ENCODE results near the gene UBE2D2. TPM values are rescaled to one million over a fixed set of nuclear protein-coding genes. Genes with fewer than 3 reads are reported as not detected.
"Not testable (repeated sequence)": the region's sequence is repeated elsewhere in the genome, so short reads cannot be mapped to it uniquely, and the experiment has no call there.

Gene UBE2D2
- total RNA-seq, 6 experiments from 2014 or later, result 38.3 to 68.3 (median 53.1) TPM

DNA sequence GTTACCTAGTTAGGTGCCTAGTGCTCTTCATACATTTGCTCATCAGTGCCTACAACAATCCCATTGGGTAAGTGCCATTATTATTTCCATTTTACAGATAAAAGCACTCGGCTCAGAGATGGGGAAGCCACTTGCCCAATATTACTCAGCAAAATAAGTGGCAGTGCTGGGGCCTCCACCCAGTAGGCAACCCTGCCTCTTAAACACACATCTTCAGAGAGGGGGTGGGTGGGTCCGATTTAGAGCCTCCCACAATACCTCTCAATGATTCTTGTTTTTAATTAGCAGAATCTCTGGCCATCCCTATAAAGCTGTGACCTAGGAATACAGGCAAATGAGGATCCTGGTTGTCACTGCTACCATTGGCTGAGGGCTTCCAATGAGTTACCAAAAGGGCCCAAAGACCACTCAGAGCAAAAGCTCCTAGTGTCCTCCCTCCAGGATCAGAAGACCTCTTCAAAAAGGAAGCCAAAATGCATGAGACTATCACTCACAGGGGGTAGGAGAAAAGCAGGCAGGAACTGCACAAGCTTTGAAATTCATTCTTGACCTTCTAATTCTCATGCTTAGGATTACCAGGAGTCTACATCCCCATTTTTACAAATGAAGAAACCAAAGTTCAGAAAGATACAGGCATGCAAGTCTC is 36.1 kb upstream of the UBE2D2 start:
- intact Hi-C loops (cut with DNase I), result no loop called here
- Histone ChIP-seq H3K27me3 (no peaks in the 10 kb centered on the region), H3K4me1 (no peaks in the 10 kb centered on the region), H3K36me3 (no peaks in the 10 kb centered on the region), H3K4me3 (no peak overlapping the region), H3K27ac (no peak overlapping the region), H3K9me3 (no peaks in the 10 kb centered on the region)
- TF ChIP-seq POLR2A (IDR thresholded peaks at IDR 0.05), result no peak
- TF ChIP-seq, protein P1, sequence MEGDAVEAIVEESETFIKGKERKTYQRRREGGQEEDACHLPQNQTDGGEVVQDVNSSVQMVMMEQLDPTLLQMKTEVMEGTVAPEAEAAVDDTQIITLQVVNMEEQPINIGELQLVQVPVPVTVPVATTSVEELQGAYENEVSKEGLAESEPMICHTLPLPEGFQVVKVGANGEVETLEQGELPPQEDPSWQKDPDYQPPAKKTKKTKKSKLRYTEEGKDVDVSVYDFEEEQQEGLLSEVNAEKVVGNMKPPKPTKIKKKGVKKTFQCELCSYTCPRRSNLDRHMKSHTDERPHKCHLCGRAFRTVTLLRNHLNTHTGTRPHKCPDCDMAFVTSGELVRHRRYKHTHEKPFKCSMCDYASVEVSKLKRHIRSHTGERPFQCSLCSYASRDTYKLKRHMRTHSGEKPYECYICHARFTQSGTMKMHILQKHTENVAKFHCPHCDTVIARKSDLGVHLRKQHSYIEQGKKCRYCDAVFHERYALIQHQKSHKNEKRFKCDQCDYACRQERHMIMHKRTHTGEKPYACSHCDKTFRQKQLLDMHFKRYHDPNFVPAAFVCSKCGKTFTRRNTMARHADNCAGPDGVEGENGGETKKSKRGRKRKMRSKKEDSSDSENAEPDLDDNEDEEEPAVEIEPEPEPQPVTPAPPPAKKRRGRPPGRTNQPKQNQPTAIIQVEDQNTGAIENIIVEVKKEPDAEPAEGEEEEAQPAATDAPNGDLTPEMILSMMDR (IDR thresholded peaks at IDR 0.05), result no peak
- WGBS (ENCODE audit: insufficient coverage, low coverage, low lambda C conversion rate, missing lambda C conversion rate), result 38% methylated on average over 2 of the region's 2 CpGs
- DNase-seq, result no peak
- ATAC-seq, result no peak

DNA sequence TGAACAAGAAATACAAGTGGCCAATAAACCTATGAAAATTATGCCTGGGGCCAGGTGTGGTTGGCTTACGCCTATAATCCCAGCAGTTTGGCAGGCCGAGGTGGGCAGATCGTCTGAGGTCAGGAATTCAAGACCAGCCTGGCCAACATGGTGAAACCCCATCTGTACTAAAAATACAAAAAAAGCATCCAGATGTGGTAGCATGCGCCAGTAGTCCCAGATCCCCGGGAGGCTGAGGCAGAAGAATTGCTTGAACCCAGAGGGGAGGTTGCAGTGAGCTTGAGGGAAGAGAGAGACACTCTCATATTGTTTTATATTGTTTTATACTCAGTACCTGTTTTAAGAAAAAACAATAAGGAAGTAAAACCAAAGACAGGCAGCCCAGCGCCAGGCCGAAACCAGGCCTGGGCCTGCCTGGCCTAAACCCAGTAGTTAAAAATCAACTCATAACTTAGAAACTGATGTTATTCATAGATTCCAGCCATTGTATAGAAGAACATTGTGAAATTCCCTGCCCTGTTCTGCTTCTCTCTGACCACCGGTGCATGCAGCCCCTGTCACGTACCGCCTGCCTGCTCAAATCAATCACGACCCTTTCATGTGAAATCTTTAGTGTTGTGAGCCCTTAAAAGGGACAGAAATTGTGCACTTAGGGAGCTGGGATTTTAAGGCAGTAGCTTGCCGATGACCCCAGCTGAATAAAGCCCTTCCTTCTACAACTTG is 35.4 kb upstream of the UBE2D2 start:
- H3K9me3 ChIP-seq; ATAC-seq; H3K27ac ChIP-seq; intact Hi-C loops (cut with DNase I); H3K36me3 ChIP-seq; H3K27me3 ChIP-seq; DNase-seq; H3K4me3 ChIP-seq; H3K4me1 ChIP-seq: not testable (repeated sequence)
- WGBS (ENCODE audit: insufficient coverage, low coverage, low lambda C conversion rate, missing lambda C conversion rate), result 82% methylated on average over 10 of the region's 12 CpGs

DNA sequence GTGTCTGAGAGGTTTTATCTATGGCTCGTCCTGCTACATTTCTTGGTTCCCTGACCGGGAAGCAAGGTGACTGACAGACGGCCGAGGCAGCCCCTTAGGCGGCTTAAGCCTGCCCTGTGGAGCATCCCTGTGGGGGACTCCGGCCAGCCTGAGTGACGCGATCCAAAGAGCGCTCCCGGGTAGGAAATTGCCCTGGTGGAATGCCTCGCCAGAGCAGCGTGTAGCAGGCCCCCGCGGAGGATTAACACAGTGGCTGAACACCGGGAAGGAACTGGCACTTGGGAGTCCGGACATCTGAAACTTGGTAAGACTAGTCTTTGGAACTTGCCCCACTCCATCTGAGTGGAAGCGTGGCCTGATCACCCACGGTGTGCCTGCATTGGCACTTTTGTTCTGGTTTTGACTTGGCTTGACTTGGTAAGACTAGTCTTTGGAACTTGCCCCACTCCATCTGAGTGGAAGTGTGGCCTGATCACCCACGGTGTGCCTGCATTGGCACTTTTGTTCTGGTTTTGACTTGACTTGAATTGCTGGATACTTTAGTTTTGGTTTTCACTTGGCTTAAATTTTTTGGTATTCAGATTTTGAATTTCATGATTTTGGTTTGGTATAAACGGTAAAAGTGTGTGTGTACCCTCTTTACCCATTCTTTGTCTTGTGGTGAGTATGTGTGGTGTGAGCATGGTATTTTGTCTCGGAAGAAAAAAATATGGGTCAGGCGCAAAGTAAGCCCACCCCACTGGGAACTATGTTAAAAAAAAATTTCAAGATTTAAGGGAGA is 34.6 kb upstream of the UBE2D2 start:
- DNase-seq; H3K4me1 ChIP-seq; H3K4me3 ChIP-seq; H3K27ac ChIP-seq; ATAC-seq; H3K36me3 ChIP-seq; intact Hi-C loops (cut with DNase I); H3K27me3 ChIP-seq; H3K9me3 ChIP-seq: not testable (repeated sequence)
- 93% methylated on average over 6 of the region's 22 CpGs for WGBS (ENCODE audit: insufficient coverage, low coverage, low lambda C conversion rate, missing lambda C conversion rate)

DNA sequence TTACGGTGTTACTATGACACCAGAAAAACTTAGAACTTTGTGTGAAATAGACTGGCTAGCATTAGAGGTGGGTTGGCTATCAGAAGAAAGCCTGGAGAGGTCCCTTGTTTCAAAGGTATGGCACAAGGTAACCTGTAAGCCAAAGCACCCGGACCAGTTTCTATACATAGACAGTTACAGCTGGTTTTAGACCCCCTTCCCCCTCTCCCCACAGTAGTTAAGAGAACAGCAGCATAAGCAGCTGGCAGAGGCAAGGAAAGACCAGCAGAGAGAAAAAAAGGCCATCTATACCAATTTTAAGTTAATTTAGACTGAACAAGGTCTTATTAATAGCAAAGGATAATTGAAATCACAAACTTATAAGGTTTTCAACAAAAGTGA is 34.1 kb upstream of the UBE2D2 start:
- H3K27ac ChIP-seq; DNase-seq; intact Hi-C loops (cut with DNase I); H3K4me1 ChIP-seq; H3K36me3 ChIP-seq; H3K27me3 ChIP-seq; ATAC-seq; H3K9me3 ChIP-seq; H3K4me3 ChIP-seq: not testable (repeated sequence)
- 88% methylated on average over 2 of the region's 2 CpGs for WGBS (ENCODE audit: insufficient coverage, low coverage, low lambda C conversion rate, missing lambda C conversion rate)

DNA sequence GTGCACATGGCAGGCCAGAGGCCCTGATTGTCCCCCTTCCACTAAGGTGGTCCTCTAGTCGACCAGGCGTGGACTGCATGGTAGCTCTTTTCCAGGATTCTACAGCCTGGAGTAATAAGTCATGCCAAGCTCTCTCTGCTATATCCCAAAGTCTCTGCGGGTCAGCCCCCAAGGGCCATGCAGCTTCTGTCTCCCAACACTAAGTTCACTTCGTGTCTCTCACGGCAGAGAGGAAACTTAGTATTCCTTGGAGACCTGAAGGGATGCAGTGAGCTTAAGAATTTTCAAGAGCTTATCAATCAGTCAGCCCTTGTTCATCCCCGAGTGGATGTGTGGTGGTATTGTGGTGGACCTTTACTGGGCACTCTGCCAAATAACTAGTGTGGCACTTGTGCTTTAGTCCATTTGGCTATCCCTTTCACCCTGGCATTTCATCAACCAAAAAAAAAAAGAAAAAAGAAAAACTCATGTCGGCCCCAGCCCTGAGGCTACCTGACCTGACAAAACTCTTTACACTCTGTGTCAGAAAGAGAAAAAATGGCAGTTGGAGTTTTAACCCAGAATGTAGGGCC is 33.2 kb upstream of the UBE2D2 start:
- H3K9me3 ChIP-seq; intact Hi-C loops (cut with DNase I); H3K4me3 ChIP-seq; H3K4me1 ChIP-seq; ATAC-seq; H3K27me3 ChIP-seq; DNase-seq; H3K27ac ChIP-seq; H3K36me3 ChIP-seq: not testable (repeated sequence)
- 61% methylated on average over 5 of the region's 7 CpGs for WGBS (ENCODE audit: insufficient coverage, low coverage, low lambda C conversion rate, missing lambda C conversion rate)

DNA sequence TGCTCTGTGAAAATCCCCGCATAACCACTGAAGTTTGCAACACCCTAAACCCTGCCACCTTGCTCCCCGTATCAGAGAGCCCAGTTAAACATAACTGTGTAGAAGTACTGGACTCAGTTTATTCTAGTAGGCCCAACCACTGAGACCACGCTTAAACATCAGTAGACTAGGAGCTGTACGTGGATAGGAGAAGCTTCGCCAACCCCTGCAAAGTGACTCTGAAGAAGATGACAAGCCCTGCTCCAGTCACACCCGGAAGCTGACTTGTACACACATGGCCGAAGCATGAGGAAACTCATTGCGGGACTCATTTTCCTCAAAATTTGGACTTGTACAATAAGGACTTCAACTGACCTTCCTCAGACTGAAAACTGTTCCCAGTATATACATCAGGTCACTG is 32.4 kb upstream of the UBE2D2 start:
- H3K9me3 ChIP-seq; ATAC-seq; DNase-seq; H3K36me3 ChIP-seq; intact Hi-C loops (cut with DNase I); H3K4me3 ChIP-seq; H3K27ac ChIP-seq; H3K27me3 ChIP-seq; H3K4me1 ChIP-seq: not testable (repeated sequence)
- 91% methylated on average over 7 of the region's 8 CpGs for WGBS (ENCODE audit: insufficient coverage, low coverage, low lambda C conversion rate, missing lambda C conversion rate)

DNA sequence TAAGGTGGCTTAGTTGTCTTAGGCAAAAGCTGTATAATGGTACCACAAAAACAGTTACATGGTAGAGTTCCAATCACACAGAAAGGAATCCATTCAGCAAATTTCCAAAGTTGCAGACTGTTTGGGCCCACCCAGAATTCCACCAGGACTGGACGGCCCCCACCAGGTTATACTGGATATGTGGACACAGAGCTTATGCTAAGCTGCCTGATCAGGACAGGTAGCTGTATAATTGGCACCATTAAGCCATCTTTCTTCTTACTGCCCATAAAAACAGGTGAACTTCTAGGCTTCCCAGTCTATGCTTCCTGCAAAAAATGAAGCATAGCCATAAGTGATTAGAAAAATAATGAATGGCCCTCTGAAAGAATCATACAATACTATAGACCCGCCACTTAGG is 31.1 kb upstream of the UBE2D2 start:
- DNase-seq; H3K4me3 ChIP-seq; H3K4me1 ChIP-seq; ATAC-seq; intact Hi-C loops (cut with DNase I); H3K27ac ChIP-seq; H3K36me3 ChIP-seq; H3K27me3 ChIP-seq; H3K9me3 ChIP-seq: not testable (repeated sequence)
- 100% methylated on average over 1 of the region's 2 CpGs for WGBS (ENCODE audit: insufficient coverage, low coverage, low lambda C conversion rate, missing lambda C conversion rate)
